Subcutaneous preadipocyte (primary cell): ENCODE measurements around the gene PDHB. TPM values are rescaled to one million over a fixed set of nuclear protein-coding genes. Genes with fewer than 3 reads are reported as not detected.

ENCODE experiments used
- total RNA-seq: library from RNA; depleted of rRNA; stranded (reverse); fragments of >200 nt; gene quantifications from 2 replicates; pipeline ENCODE4 v1.2.3, GENCODE V29; 2012

PDHB gene
- total RNA-seq: 46.3 and 49.5 TPM in 2 replicates

GRCh38 chr3:58433400-58434167 lies at the start of gene PDHB:
Gene PDHB (minus strand): TSS chr3:58433832. CDS start chr3:58433809, 23 bp downstream.

Other genes with a start within 250 kb of the PDHB start
- gene DNASE1L3, start 222.9 kb downstream of the PDHB start, total RNA-seq: 0.59 and 1.5 TPM in 2 replicates
- 7.4 and 8.5 TPM in 2 replicates for gene ABHD6, start 196.0 kb downstream of the PDHB start, total RNA-seq
- 9.9 and 16.0 TPM in 2 replicates for gene RPP14, start 127.6 kb downstream of the PDHB start, total RNA-seq
- gene HTD2, start 127.3 kb downstream of the PDHB start, total RNA-seq: 5.1 and 5.3 TPM in 2 replicates
- gene PXK, start 100.9 kb downstream of the PDHB start, total RNA-seq: 40.1 and 40.4 TPM in 2 replicates
- gene KCTD6, start 58.3 kb upstream of the PDHB start, total RNA-seq: 6.2 and 8.4 TPM in 2 replicates
- 13.1 and 28.7 TPM in 2 replicates for gene ACOX2, start 103.4 kb upstream of the PDHB start, total RNA-seq
- gene FAM107A, start 143.6 kb upstream of the PDHB start, total RNA-seq: under 0.01 TPM in 1 of 2 replicates, not detected in the other
- gene FAM3D, start 232.9 kb upstream of the PDHB start, total RNA-seq: not detected in 2 replicates